Keratinocyte (primary cell): Measurements from ENCODE around the gene NTSR1. TPM values are rescaled to one million over a fixed set of nuclear protein-coding genes. Genes with fewer than 3 reads are reported as not detected.

Source experiments
- DNase-seq: peaks from one replicate; pipeline ENCODE4 v3.0.0-alpha.2; 2011; ENCODE audit warnings: low read depth, missing footprints, low spot score
- FAIRE-seq: peaks from 2 replicates; lab custom pipeline; 2011; peaks lifted over from hg19 to GRCh38; lab: Jason Lieb, UNC
- H2AFZ ChIP-seq: 2 replicates; pipeline ENCODE4 v1.6.0; 2012; ENCODE audit warnings: low read length, control low read depth, inconsistent platforms; ENCODE audit not compliant: control insufficient read depth
- H3K27ac ChIP-seq: 2 replicates; pipeline ENCODE4 v1.5.1; 2011; ENCODE audit warnings: low read length; ENCODE audit not compliant: control insufficient read depth, insufficient read depth
- H3K27me3 ChIP-seq: 3 replicates; pipeline ENCODE4 v1.6.0; 2011; ENCODE audit warnings: low read length; ENCODE audit not compliant: control insufficient read depth, insufficient read depth; ENCODE audit errors: extremely low read depth
- H3K36me3 ChIP-seq, 2 experiments: 2 replicates in 1 of 2; 3 replicates in 1 of 2; pipeline ENCODE4 v1.5.1; 2011; ENCODE audit warnings: low read length in 2 of 2, mild to moderate bottlenecking in 1 of 2; ENCODE audit not compliant: control insufficient read depth in 2 of 2, insufficient read depth in 2 of 2; ENCODE audit errors: extremely low read depth in 1 of 2
- H3K4me1 ChIP-seq: 3 replicates; pipeline ENCODE4 v1.5.1; 2011; ENCODE audit warnings: low read length; ENCODE audit not compliant: control insufficient read depth, insufficient read depth; ENCODE audit errors: extremely low read depth
- H3K4me2 ChIP-seq: 3 replicates; pipeline ENCODE4 v1.6.0; 2011; ENCODE audit warnings: low read depth, low read length; ENCODE audit not compliant: control insufficient read depth, insufficient read depth; ENCODE audit errors: extremely low read depth
- H3K4me3 ChIP-seq, 3 experiments: fragments of 200-600 bp in 1 of 3; sonication (generic) in 1 of 3; 2 replicates in 2 of 3; 3 replicates in 1 of 3; pipeline ENCODE4 v1.5.1; 2011 to 2016; ENCODE audit warnings: low read length in 3 of 3, mild to moderate bottlenecking in 3 of 3, control low read depth in 2 of 3, inconsistent platforms in 1 of 3, low read depth in 1 of 3, mixed read lengths in 1 of 3, mixed run types in 1 of 3, moderate library complexity in 1 of 3; ENCODE audit not compliant: control insufficient read depth in 2 of 3, insufficient read depth in 2 of 3; ENCODE audit errors: extremely low read depth in 1 of 3
- H3K79me2 ChIP-seq: 2 replicates; pipeline ENCODE4 v1.6.0; 2012; ENCODE audit warnings: low read length; ENCODE audit not compliant: control insufficient read depth, insufficient read depth
- H3K9ac ChIP-seq: 3 replicates; pipeline ENCODE4 v1.6.0; 2011; ENCODE audit warnings: low read length; ENCODE audit not compliant: control insufficient read depth, insufficient read depth; ENCODE audit errors: extremely low read depth
- H3K9me1 ChIP-seq: 3 replicates; pipeline ENCODE4 v1.6.0; 2011; ENCODE audit warnings: low read length; ENCODE audit not compliant: control insufficient read depth, insufficient read depth; ENCODE audit errors: extremely low read depth
- H3K9me3 ChIP-seq: 2 replicates; pipeline ENCODE4 v1.5.1; 2012; ENCODE audit warnings: low read depth, low read length; ENCODE audit not compliant: control insufficient read depth
- H4K20me1 ChIP-seq: 3 replicates; pipeline ENCODE4 v1.6.0; 2011; ENCODE audit warnings: low read length; ENCODE audit not compliant: control insufficient read depth, insufficient read depth; ENCODE audit errors: extremely low read depth
- EZH2 ChIP-seq: IDR thresholded peaks from one replicate; pipeline ENCODE4 v1.6.1; 2012; ENCODE audit warnings: inconsistent platforms, mild to moderate bottlenecking, low read length, moderate library complexity
- dilution Hi-C: fragments of 300-500 bp; cut with MboI; formaldehyde crosslinking; loops from one replicate; pipeline ENCODE4 v1.7.0; 2020; ENCODE audit warnings: low sequenced_read_pairs; ENCODE audit not compliant: extremely low pct_ligation_motif_present
- polyA plus RNA-seq, 5 experiments: library from polyadenylated mRNA; depleted of rRNA in 3 of 5; stranded (reverse) in 3 of 5; stranded (forward) in 1 of 5; unstranded in 1 of 5; fragments of >200 nt; gene quantifications; 1 replicate in 1 of 5; 2 replicates in 3 of 5; 3 replicates in 1 of 5; pipeline versions ENCODE4 v1.2.1 to v1.2.3, GENCODE V29; 2011 to 2012; ENCODE audit warnings: missing spikeins in 2 of 5, low read depth in 1 of 5, low replicate concordance in 1 of 5
- TF ChIP-seq, protein P1 (sequence below), 3 experiments: IDR thresholded peaks in 1 of 3; conservative IDR thresholded peaks in 1 of 3; optimal IDR thresholded peaks in 1 of 3; 2 replicates in 2 of 3; 3 replicates in 1 of 3; pipeline versions ENCODE3 to v1.5.1; 2011; ENCODE audit warnings: low read length in 3 of 3, mild to moderate bottlenecking in 3 of 3, moderate library complexity in 2 of 3, control low read depth in 1 of 3, inconsistent platforms in 1 of 3; ENCODE audit not compliant: insufficient read depth in 2 of 3; ENCODE audit errors: extremely low read depth in 1 of 3

The NTSR1 gene
- polyA plus RNA-seq, 1 donor (not counting 4 experiments of a cell fraction or from before 2014, with no cell fraction given): 0.55 TPM

GRCh38 chr20:62754122-62754990 is 45.7 kb downstream of the NTSR1 start:
- Histone ChIP-seq H3K27ac (no peak overlapping the region), H3K4me2 (no peak overlapping the region), H3K79me2 (no peaks in the 10 kb centered on the region), H3K27me3 (peaks cover 21% of the 10 kb centered on the region), H2AFZ (no peak overlapping the region), H3K4me1 (peaks cover 12% of the 10 kb centered on the region), H3K4me3 (no peak overlapping the region), H3K9me3 (no peaks in the 10 kb centered on the region), H4K20me1 (no peaks in the 10 kb centered on the region), H3K9me1 (peaks cover 2% of the 10 kb centered on the region), H3K36me3 (no peaks in the 10 kb centered on the region), H3K9ac (no peak overlapping the region)
- no peak for DNase-seq
- TF ChIP-seq, protein P1, sequence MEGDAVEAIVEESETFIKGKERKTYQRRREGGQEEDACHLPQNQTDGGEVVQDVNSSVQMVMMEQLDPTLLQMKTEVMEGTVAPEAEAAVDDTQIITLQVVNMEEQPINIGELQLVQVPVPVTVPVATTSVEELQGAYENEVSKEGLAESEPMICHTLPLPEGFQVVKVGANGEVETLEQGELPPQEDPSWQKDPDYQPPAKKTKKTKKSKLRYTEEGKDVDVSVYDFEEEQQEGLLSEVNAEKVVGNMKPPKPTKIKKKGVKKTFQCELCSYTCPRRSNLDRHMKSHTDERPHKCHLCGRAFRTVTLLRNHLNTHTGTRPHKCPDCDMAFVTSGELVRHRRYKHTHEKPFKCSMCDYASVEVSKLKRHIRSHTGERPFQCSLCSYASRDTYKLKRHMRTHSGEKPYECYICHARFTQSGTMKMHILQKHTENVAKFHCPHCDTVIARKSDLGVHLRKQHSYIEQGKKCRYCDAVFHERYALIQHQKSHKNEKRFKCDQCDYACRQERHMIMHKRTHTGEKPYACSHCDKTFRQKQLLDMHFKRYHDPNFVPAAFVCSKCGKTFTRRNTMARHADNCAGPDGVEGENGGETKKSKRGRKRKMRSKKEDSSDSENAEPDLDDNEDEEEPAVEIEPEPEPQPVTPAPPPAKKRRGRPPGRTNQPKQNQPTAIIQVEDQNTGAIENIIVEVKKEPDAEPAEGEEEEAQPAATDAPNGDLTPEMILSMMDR (optimal IDR thresholded peaks at IDR 0.05 in 1 of 3, IDR thresholded peaks at IDR 0.05 in 1 of 3, conservative IDR thresholded peaks at IDR 0.05 in 1 of 3; ENCODE audit: extremely low read depth in 1 of 3, insufficient read depth in 2 of 3, low read length in 3 of 3): no peak
- TF ChIP-seq EZH2: no peak
- FAIRE-seq: peak; percentile 13
- dilution Hi-C loops: no loop called here

DNA sequence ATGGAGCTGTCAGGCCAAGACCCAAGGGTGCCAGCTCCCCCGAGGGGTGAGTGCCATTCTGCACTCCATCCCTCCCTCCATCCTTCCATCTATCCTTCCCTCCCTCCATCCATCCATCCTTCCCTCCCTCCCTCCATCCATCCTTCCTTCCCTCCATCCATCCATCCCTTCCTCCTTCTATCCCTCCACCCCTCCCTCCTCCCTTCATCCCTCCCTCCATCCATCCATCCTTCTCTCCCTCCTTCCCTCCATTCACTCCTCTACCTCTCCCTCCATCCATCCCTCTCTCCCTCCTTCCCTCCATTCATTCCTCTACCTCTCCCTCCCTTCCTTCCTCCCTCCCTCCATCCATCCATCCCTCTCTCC is 46.3 kb downstream of the NTSR1 start:
- Histone ChIP-seq H3K27me3 (peaks cover 21% of the 10 kb centered on the region), H3K79me2 (no peaks in the 10 kb centered on the region), H3K36me3 (no peaks in the 10 kb centered on the region), H3K4me2 (no peak overlapping the region), H3K4me3 (no peak overlapping the region), H3K27ac (no peak overlapping the region), H3K9me3 (no peaks in the 10 kb centered on the region), H3K9ac (no peak overlapping the region), H3K9me1 (peaks cover 2% of the 10 kb centered on the region), H2AFZ (no peak overlapping the region), H3K4me1 (peaks cover 12% of the 10 kb centered on the region), H4K20me1 (no peaks in the 10 kb centered on the region)
- DNase-seq: no peak
- TF ChIP-seq, protein P1 (optimal IDR thresholded peaks at IDR 0.05 in 1 of 3, IDR thresholded peaks at IDR 0.05 in 1 of 3, conservative IDR thresholded peaks at IDR 0.05 in 1 of 3; ENCODE audit: extremely low read depth in 1 of 3, insufficient read depth in 2 of 3, low read length in 3 of 3): no peak
- no peak for TF ChIP-seq EZH2
- FAIRE-seq: no peak
- dilution Hi-C loops: no loop called here
